Measurements from ENCODE around the gene AP2A2. TPM values are rescaled to one million over a fixed set of nuclear protein-coding genes. Genes with fewer than 3 reads are reported as not detected.

The AP2A2 gene
- total RNA-seq, 2 donors from 2014 or later, result 37.3 to 58.0 TPM

- H3K9me3 Mint-ChIP-seq, result peaks cover 15 to 20% of the 10 kb centered on the region in 2 donors
- no peak overlapping the region for H3K27ac Mint-ChIP-seq
- no peak for DNase-seq (ENCODE audit: low spot score in 2 of 2)
- ATAC-seq, result no peak
- H3K36me3 Mint-ChIP-seq, result peaks cover 0 to 7% of the 10 kb centered on the region in 2 donors
Measured at GRCh38 chr11:1019321-1019910, 93.7 kb downstream of the AP2A2 start.

- Mint-ChIP-seq H3K27ac (no peak overlapping the region), H3K9me3 (peaks cover 15 to 20% of the 10 kb centered on the region in 2 donors), H3K36me3 (peaks cover 0 to 7% of the 10 kb centered on the region in 2 donors)
- ATAC-seq, result no peak
- no peak for DNase-seq (ENCODE audit: low spot score in 2 of 2)
Measured at GRCh38 chr11:1020211-1020905, 94.7 kb downstream of the AP2A2 start.

- Mint-ChIP-seq H3K9me3 (peaks cover 5 to 10% of the 10 kb centered on the region in 2 donors), H3K27ac (no peak overlapping the region), H3K36me3 (peaks cover 0 to 3% of the 10 kb centered on the region in 2 donors)
- DNase-seq (ENCODE audit: low spot score in 2 of 2), result no peak
- ATAC-seq, result no peak
Measured at GRCh38 chr11:1022411-1022810, 96.7 kb downstream of the AP2A2 start.

GRCh38 chr11:1022908-1023810, 97.5 kb downstream of the AP2A2 start:
- ATAC-seq (no peak), DNase-seq (ENCODE audit: low spot score in 2 of 2) (no peak)
- Mint-ChIP-seq H3K27ac (no peak overlapping the region), H3K9me3 (peaks cover 0 to 6% of the 10 kb centered on the region in 2 donors), H3K36me3 (no peaks in the 10 kb centered on the region)

- H3K27ac Mint-ChIP-seq, result no peak overlapping the region
- peaks cover 0 to 6% of the 10 kb centered on the region in 2 donors for H3K9me3 Mint-ChIP-seq
- DNase-seq (ENCODE audit: low spot score in 2 of 2) (no peak), ATAC-seq (no peak)
- H3K36me3 Mint-ChIP-seq, result no peaks in the 10 kb centered on the region
Measured at GRCh38 chr11:1023811-1024596, 98.3 kb downstream of the AP2A2 start.

GRCh38 chr11:1024597-1025409, 99.1 kb downstream of the AP2A2 start:
- no peak for ATAC-seq
- no peaks in the 10 kb centered on the region for H3K36me3 Mint-ChIP-seq
- no peak for DNase-seq (ENCODE audit: low spot score in 2 of 2)
- H3K9me3 Mint-ChIP-seq, result peaks cover 0 to 6% of the 10 kb centered on the region in 2 donors
- no peak overlapping the region for H3K27ac Mint-ChIP-seq

- peaks cover 0 to 6% of the 10 kb centered on the region in 2 donors for H3K9me3 Mint-ChIP-seq
- no peaks in the 10 kb centered on the region for H3K36me3 Mint-ChIP-seq
- ATAC-seq (no peak), DNase-seq (ENCODE audit: low spot score in 2 of 2) (no peak)
- H3K27ac Mint-ChIP-seq, result no peak overlapping the region
Measured at GRCh38 chr11:1025410-1026162, 99.9 kb downstream of the AP2A2 start.

- ATAC-seq (no peak), DNase-seq (ENCODE audit: low spot score in 2 of 2) (no peak)
- Mint-ChIP-seq H3K9me3 (peaks cover 0 to 6% of the 10 kb centered on the region in 2 donors), H3K36me3 (no peaks in the 10 kb centered on the region), H3K27ac (no peak overlapping the region)
Measured at GRCh38 chr11:1026163-1026450, 100.4 kb downstream of the AP2A2 start.

- Mint-ChIP-seq H3K27ac (no peak overlapping the region), H3K36me3 (no peaks in the 10 kb centered on the region), H3K9me3 (peaks cover 2 to 6% of the 10 kb centered on the region in 2 donors)
- ATAC-seq, result no peak
- DNase-seq (ENCODE audit: low spot score in 2 of 2), result no peak
Measured at GRCh38 chr11:1026641-1027482, 101.2 kb downstream of the AP2A2 start.

GRCh38 chr11:1027483-1028290, 102.0 kb downstream of the AP2A2 start:
- DNase-seq (ENCODE audit: low spot score in 2 of 2), result no peak
- H3K36me3 Mint-ChIP-seq, result no peaks in the 10 kb centered on the region
- ATAC-seq, result no peak

GRCh38 chr11:1028291-1028540, 102.5 kb downstream of the AP2A2 start:
- no peak for ATAC-seq
- Mint-ChIP-seq H3K9me3 (peaks cover 6 to 8% of the 10 kb centered on the region in 2 donors), H3K27ac (no peak overlapping the region), H3K36me3 (no peaks in the 10 kb centered on the region)
- no peak for DNase-seq (ENCODE audit: low spot score in 2 of 2)

More at GRCh38 chr11:1027483-1028290, 102.0 kb downstream of the AP2A2 start:
- Mint-ChIP-seq H3K27ac (no peak overlapping the region), H3K9me3 (peaks cover 8 to 11% of the 10 kb centered on the region in 2 donors)

GRCh38 chr11:1028616-1029015, 102.9 kb downstream of the AP2A2 start:
- Mint-ChIP-seq H3K36me3 (no peaks in the 10 kb centered on the region), H3K27ac (no peak overlapping the region), H3K9me3 (peaks cover 6 to 8% of the 10 kb centered on the region in 2 donors)
- ATAC-seq (no peak), DNase-seq (ENCODE audit: low spot score in 2 of 2) (no peak)

- Mint-ChIP-seq H3K36me3 (no peaks in the 10 kb centered on the region), H3K27ac (no peak overlapping the region)
- ATAC-seq, result no peak
Measured at GRCh38 chr11:1029051-1029450, 103.4 kb downstream of the AP2A2 start.

GRCh38 chr11:1029654-1030053, 104.0 kb downstream of the AP2A2 start:
- DNase-seq (ENCODE audit: low spot score in 2 of 2), result no peak
- Mint-ChIP-seq H3K27ac (no peak overlapping the region), H3K9me3 (peaks cover 6 to 8% of the 10 kb centered on the region in 2 donors), H3K36me3 (no peaks in the 10 kb centered on the region)
- no peak for ATAC-seq

More at GRCh38 chr11:1029051-1029450, 103.4 kb downstream of the AP2A2 start:
- DNase-seq (ENCODE audit: low spot score in 2 of 2), result no peak
- peaks cover 6 to 8% of the 10 kb centered on the region in 2 donors for H3K9me3 Mint-ChIP-seq
